COLO829 (cell line): ENCODE measurements around the gene MYRF.
A peak's percentile ranks its signal among the peaks of the same experiment; 100 is the strongest.

Experiments used
- DNase-seq: peaks from one replicate; pipeline ENCODE4 v3.0.0; 2012; ENCODE audit warnings: low spot score

MYRF gene

DNA sequence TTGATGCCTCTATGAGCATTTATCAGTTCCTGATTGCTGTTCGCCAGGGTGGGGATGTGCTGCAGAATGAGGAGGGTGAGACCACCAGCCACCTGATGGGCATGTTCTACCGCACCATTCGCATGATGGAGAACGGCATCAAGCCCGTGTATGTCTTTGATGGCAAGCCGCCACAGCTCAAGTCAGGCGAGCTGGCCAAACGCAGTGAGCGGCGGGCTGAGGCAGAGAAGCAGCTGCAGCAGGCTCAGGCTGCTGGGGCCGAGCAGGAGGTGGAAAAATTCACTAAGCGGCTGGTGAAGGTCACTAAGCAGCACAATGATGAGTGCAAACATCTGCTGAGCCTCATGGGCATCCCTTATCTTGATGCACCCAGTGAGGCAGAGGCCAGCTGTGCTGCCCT lies 43.0 kb downstream of the MYRF start:
- no peak for DNase-seq

DNA sequence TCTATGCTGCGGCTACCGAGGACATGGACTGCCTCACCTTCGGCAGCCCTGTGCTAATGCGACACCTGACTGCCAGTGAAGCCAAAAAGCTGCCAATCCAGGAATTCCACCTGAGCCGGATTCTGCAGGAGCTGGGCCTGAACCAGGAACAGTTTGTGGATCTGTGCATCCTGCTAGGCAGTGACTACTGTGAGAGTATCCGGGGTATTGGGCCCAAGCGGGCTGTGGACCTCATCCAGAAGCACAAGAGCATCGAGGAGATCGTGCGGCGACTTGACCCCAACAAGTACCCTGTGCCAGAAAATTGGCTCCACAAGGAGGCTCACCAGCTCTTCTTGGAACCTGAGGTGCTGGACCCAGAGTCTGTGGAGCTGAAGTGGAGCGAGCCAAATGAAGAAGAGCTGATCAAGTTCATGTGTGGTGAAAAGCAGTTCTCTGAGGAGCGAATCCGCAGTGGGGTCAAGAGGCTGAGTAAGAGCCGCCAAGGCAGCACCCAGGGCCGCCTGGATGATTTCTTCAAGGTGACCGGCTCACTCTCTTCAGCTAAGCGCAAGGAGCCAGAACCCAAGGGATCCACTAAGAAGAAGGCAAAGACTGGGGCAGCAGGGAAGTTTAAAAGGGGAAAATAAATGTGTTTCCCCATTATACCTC lies 43.6 kb downstream of the MYRF start:
- no peak for DNase-seq

DNA sequence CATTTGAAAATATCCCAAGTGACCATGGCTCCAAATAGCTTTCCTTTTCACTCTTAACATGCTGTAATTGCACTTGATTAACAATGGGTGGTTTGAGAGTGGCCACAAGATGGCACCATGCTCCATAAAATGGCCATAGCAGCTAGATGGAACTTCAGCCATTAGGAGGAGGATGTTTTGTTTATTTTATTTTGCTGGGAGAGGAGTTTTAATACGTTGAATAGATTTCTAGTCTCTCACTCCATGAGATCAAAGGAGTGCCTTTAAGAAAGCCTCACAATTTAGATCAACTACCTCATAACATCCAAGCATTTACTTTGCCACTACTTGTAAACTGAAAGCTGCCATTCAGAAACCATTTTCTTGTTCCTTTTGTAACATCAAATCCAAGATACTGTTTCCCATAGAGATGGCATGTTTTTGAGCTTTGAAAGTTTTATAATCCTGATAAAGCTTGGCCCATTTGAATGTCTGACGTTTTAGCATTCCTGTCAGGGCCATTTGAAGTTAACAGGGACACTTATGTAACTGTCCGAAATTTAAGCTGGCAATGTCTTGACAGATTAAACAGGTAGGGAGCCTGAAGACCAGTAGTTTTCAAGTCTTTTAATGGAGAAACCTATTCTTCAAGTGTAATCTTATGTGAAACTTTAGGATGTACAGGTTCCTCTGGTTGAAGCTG lies 45.0 kb downstream of the MYRF start:
- DNase-seq, result peak; percentile 77

DNA sequence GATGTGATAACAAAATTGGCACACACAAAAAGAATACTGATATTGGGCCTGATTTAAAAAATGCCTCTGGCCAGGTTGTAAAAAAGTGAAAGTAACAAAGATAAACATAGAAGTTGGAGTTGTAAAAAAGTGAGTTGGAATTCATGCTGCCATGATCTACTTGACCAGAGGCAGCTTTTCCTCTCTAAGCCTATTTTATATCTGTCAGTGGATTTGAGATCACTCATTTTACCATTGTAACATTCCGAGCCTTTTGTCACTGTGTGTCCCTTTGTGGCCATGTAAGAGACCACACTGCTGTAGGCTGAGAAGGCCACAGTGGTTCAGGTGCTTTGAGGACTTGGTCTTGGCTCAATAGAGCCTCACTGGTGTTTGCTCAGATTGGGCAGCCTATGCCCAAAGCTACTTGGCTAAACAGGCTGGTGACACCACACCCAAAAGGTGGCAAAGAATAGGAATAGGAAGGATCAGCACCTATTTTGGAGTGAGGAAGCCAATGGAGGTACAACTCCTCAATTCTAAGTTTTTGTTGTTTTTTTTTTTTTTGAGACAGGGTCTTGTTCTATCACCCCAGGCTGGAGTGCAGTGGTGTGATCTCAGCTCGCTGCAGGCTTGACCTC lies 47.3 kb downstream of the MYRF start:
- DNase-seq, result no peak

DNA sequence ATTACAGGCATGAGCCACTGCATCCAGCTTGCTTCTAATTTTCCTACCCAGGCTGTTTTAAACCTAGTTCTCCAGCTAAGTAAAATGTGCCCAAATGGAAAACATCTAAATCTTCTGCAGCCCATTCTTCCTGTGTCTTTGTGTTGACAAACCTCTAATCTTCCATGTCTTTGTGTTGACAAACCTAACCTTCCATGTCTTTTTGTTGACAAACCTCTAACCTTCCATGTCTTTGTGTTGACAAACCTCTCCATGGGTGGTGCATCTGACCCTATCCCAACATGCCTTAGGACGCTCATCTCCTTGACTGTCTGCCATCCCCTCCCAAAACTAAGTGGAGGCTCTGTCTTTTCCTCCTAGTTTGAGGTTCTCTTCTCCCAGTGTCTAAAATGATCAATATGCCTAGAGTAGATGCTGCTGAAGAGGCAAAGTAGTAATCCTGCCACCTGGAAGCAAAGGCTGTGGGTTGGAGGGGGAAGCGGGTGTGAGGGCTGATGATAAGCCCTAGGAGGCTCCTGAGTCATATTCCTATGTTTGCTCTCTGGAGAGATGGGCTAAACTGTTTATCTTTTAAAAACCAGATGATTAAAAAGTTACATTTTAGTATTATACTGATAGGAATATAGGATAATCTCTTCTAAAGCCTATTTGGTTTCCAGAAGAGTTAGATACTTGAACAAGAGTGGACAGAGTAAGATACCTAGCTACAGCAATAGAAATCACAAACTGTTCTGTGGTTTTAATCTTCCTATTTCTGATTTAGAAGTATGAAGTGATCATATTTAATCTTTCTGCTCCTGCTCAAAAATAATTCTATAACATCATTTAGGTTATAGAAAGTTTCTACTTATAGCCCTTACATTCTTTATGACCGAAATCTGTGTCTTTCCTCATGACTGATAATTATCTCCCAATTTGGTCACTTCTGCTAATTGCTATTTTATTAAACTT lies 48.2 kb downstream of the MYRF start:
- DNase-seq, result no peak

DNA sequence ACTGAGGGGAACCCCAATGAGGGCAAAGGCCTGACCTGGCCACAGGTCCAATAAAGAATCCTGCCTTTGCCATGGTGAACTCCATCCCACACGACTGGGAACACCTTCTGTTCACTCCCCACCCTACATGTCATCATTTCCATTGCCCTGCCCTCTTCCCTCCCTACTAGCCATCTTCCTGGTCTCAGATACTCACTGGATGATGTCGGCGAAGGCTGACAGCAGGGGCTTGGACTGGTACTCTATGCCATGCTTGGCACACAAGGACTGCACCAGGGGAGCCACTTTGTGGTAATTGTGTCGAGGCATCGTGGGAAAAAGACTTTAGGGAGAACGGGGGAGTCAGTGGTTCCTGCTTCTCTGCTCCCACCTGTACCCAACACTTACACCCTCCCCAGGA lies 50.2 kb downstream of the MYRF start:
- no peak for DNase-seq

DNA sequence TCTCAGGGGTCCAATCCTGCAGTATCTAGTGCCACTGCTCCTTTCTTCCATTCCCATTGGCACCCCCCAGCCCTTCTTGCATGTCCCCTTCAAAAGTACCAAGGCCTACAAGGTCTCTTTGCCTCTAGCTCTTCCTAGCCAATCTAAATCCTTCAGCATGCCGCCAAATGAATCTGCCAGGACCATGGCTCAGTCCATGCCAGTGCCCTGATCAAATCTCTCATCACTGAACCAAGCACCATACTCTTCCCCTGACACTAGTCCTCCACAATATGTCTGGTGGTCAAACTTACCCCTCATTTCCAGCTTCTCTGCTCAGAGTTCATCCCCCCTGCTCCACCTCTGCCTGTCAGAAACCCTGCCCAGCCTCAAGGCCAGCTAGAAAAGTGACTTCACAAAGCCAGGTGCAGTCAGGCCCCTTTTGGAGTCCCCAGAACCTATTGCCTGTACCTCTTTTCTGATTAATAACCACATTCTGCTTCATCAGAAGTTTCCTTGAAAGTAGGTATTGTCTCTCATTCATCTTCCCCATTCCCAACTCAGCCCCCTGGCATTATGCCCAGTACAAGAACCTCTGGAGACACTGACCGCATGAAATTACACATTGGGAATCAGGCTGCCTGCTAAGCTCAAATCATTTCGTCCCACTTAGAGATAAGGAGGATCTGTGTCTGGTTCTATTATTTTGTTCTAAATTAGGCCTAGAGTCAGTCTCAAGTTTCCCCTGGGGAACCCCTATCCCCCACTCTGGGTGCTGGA lies 51.6 kb downstream of the MYRF start:
- DNase-seq, result peak; percentile 91

DNA sequence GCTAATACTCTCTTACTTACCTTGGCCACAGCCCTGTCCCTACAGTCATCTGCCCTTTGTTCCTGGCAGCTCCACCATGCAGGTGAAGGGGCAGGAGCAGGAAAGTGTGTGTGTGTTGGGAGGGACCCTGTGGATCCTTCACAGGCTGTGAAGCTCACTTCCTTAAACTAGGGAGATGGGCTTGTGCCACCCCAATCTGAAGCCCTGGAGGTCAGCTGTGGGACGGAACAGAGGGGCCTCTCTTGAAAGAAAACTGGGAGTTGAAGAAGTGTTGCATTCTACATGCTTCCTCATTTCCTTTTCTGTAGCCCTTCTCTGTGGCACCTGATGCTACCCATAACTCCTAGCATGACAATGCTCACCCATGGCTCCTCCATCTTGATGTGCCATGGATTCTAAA lies 52.7 kb downstream of the MYRF start:
- no peak for DNase-seq

DNA sequence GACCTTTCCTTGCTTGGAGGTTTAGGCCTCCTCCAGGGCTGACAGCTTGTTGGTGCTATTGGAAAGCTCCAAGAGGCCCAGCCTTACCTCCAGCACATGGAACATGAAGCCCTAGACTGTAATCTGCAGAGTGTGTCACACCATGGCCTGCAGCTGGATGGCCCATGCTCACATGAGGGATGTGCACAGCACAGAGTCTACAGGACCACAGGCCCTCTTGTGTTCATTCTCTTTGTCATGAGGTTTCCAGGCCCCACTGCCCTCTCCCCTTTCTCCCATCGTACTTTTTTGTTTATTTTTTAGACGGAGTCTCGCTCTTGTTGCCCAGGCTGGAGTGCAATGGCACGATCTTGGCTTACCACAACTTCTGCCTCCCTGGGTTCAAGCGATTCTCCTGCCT lies 54.3 kb downstream of the MYRF start:
- no peak for DNase-seq

DNA sequence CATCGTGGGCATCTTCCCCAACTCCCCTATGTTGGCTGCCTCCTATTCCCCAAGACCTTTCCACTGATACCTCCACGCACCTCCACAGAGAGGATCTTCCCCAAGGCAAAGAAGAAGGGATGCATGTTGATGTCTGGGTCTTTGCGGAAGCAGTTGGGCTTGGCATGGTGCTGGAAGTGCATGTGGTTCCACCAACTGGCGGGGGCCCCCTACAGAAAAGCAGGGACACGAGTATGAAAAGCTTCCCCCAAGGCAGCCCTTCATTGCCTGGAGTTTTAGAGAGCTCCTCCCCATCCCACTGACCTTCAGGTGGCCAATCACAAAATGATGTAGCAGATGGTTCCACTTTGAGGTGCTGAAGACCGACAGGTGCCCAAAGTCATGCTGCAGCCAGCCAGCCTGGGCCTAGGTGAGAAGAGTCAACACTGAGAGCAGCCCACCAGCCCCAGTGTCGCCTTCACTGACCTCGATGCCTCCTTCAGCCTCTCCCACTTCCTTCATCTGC lies 58.3 kb downstream of the MYRF start:
- no peak for DNase-seq

DNA sequence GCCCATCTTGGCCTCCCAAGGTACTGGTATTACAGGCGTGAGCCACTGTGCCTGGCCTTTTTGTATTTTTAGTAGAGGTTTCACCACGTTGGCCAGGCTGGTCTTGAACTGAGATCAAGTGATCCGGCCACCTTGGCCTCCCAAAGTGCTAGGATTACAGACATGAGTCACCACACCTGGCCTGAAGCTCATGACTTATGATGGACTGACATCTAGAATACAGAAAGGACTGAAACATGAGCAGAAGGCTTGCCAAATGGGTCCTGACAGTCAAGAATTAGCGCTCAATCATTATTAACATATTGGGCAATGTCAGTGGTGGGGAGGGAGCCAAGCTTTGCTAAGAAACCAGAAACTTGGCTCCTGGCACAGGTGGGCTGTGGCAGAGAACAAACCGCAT lies 59.4 kb downstream of the MYRF start:
- DNase-seq, result no peak

DNA sequence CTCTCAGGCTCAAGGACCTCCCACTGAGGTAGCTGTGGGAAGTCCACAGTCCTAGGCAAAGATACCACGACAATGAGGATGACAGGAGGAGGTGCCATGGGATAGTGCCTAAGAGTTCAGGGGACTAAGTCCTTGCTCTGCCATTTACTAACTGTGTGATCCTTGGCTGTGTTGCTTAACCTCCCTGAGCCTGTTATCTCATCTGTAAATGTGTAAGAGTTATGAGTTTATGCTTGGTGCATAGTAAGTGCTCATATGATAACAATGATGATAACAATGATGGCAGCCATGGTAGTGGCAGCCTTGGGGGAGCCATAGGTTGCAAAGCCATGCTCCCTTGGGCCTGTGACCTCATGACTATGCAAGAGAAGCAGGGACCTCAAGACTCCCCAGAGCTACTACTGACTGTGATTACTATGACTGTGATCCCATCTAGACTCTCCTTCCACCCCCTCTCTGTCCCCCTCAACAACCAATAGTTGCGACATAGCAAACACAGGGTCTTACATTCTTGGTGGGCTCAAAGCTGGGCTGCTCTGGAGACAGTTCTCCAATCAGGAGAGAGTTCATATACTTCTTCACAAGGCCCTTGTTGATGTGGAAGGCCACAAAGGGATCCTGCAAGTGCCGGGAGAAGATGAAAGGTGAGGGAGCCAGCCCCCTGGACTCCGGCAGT lies 60.4 kb downstream of the MYRF start:
- no peak for DNase-seq

DNA sequence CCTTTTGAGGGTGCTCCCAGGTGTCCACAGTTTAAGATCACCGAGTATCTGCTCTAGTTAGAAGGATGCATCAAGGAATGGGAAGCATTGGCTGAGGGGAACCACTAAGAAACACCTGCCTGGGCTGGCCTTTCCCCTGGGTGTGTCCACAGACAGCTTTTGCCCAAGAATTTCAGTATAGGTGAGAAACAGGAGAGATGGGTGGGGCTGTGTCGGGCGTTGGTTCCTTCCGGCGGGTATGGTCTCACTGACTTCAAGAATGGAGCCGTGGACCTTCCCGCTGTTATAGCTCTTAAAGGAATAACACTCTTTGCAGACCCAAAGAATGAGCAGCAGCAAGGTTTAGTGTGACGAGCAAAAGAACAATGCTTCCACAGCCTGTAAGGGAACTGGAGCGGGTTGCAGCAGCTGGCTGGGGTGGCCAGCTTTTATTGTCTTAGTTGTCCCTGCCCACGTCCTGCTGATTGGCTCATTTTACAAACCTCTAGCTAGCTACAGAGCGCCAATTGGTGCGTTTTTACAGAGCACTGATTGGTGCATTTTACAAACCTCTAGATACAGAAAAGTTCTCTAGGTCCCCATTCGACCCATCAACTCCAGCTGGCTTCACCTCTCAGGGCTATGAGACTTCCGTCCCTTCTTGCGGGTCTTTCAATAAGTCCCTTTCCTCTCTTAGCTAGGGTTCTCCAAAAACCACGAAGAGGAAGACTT lies 62.0 kb downstream of the MYRF start:
- no peak for DNase-seq

DNA sequence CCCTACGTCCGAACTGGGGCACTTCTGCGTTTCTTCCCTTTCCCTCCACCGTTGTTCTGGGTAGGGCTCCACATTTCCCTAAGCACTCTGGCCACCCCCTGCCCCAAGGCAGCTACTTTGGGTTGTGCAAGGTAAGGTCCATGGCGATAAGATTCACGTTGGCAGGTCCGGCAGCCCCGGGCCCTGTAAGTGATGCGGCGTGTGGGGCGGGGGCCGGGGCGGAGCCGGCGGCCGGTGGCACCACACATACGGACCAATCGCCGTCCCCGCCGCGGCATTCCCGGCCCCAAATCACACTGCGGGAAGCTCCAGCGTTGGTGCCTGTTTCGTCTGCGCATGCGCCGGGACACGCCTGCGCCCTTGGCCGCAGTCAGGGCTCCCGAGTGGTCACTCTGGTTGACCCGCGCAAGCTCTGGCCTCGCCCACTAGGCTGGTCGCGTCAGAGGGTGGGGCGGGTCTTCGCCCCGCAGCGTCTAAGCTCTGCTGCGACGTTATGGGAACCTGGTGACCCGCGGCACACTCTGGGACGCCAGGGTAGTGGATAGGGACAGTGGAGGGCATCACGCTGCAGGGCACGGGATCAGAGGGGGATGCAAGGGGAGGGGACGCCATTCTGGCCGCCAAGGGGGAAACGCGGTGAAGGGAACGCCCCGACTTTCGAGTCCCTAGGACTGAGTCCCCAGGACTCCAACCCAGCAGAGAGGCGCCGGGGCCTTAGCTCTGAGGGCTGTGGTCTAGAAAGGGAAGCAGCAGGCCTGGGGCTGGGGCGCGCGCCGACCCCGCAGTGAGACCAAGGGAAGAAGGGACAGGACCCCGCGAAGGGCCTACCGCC lies 62.7 kb downstream of the MYRF start:
- peak; percentile 98 for DNase-seq

DNA sequence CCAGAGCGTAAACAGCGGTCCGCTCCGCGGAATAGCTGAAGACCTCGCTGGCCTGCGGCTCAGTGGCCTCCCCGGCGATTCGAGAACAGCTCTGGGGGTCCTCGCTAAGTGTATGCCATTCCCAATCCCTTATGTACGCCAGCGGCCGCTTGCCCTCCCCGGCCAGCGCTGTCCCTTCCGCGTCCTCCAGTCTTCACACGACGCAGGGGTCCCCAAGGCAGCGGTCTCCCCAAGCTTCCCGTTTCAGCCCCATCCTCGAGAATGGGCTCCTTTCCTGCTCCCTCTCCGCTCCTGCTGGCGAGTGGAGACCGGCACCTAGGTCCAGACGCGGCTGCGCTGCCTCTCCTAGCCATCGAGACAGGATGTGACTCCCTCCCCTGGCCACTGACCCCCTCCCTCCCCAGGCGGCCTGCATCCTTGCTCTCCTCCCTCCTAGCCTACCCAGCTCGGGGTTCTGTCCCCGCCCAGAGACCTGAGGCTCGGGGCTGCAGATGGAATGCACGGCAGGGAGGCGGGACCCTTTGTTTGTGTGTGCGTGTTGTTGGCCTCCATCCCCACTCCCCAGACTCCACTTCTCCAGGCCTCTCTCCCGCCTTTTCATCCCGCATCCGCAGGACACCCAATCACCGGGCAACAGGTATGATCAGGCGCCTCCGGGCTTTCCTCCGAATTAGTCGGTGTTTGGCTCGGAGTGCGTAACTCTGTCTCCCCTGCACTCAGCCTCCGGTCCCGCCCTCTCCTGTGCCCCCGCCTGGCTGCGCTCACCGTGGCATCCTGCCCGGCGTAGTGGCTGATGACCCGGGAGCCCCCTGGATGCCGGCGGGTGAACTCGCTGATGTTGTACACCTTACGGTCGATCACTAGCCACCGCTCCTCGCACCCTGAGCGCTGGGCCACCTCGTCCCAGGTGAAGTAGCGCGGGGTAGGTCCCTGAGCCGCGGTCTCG lies 63.6 kb downstream of the MYRF start:
- DNase-seq, result peak; percentile 63

DNA sequence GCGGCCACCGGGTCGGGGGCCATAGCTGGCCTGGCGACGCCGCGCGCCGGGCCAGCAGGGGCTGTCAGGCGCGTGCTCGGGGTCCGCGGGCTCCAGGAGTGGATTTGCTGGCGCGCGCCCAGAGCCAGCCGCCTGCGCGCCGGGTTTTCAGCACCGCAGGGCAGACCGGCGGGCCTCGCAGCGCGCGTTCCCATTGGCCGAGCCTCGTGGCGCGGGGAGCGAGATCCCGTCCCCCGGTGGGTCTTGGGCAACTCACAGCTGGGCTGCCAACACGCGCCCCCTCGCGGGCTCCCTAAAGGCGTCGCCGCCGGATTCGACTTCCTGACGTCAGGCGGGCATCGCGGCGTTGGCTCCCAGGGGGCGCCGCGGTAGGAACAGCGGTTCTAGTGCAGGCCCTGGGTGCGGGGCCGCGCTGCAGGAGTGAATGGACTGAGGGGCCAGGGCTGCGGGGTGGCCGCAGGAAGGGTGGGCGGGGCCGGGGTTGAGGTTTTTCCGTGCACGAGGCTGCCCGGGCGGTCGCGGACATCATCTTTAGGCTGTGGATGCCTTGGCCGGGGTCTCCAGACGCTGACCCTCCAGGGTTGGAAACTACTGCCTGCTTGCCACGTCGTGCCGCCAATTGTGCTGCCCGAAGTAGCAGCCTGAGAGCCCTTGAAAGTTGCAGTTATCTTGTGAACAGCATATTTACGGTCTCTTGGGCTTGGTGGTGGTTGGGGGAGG lies 64.5 kb downstream of the MYRF start, which contains the start of gene FADS1:
Gene FADS1 (minus strand): TSS at position 268 of the 720 bp plus-strand sequence. CDS start 74 bp downstream, at position 194.
- DNase-seq, result peak; percentile 85

DNA sequence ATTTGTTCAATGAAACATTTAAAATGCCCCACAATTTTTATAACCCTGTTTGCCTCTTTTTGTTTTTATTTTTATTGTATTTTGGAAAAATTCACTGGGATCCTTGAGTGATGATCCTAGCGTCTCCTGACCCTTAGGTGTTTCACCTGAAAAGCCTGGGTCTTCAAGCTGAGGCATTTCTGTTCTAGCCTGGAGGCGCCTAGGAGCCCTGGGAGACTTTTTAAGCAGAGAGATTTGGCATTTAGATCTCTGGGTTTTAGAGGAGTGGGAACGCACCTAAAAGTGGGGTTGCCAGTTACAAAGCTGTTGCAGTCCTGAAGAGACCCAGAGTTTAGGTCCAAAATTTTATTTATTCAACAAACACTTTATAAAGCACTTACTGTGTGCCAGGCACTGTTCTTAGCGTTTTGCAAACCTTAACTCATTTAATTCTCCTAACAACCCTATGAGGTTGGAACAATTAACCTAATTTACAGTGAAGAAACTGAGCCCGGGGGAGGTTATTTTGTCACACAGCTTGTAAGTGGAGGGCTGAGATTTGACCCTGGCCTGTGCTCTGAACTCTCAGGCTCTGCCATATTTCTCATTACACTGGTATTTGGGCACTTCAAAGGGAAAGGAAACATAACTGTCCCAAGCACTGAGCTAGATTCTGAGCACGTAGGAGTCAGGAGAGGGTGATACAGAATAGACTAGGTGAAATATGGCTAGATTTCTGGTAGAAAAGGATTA lies 65.2 kb downstream of the MYRF start:
- DNase-seq, result no peak
